ENCODE measurements around the gene STRA6. TPM values are rescaled to one million over a fixed set of nuclear protein-coding genes. Genes with fewer than 3 reads are reported as not detected.

STRA6 gene
- total RNA-seq, 4 donors from 2014 or later: 0.76 to 2.2 (median 1.5) TPM; not detected in 1

GRCh38 chr15:74215958-74216357 lies 13.4 kb upstream of the STRA6 start:
- DNase-seq: no peak
- TF ChIP-seq CTCF (IDR thresholded peaks at IDR 0.05): no peak
- no peak for TF ChIP-seq POLR2A (IDR thresholded peaks at IDR 0.05)
- Histone ChIP-seq H3K9me3 (no peaks in the 10 kb centered on the region), H3K36me3 (no peaks in the 10 kb centered on the region), H3K4me3 (no peak overlapping the region), H3K27me3 (peaks cover 0 to 35% (median 0%) of the 10 kb centered on the region in 4 donors), H3K4me1 (peaks cover 0 to 19% (median 0%) of the 10 kb centered on the region in 3 donors), H3K27ac (no peak overlapping the region)
- WGBS, 2 donors: 78 to 80% methylated on average over 5 to 8 of the region's 8 CpGs
- intact Hi-C loops (cut with DNase I): no loop called here

GRCh38 chr15:74214324-74215021 lies 11.9 kb upstream of the STRA6 start:
- TF ChIP-seq CTCF (IDR thresholded peaks at IDR 0.05) (no peak), POLR2A (IDR thresholded peaks at IDR 0.05) (no peak)
- Histone ChIP-seq H3K4me3 (no peak overlapping the region), H3K36me3 (no peaks in the 10 kb centered on the region), H3K27me3 (peaks cover 0 to 27% (median 0%) of the 10 kb centered on the region in 4 donors), H3K9me3 (no peaks in the 10 kb centered on the region), H3K4me1 (peaks cover 0 to 19% (median 0%) of the 10 kb centered on the region in 3 donors), H3K27ac (no peak overlapping the region)
- 49 to 68% methylated on average over 6 of the region's 6 CpGs for WGBS, 2 donors
- no peak for DNase-seq
- intact Hi-C loops (cut with DNase I): no loop called here

DNA sequence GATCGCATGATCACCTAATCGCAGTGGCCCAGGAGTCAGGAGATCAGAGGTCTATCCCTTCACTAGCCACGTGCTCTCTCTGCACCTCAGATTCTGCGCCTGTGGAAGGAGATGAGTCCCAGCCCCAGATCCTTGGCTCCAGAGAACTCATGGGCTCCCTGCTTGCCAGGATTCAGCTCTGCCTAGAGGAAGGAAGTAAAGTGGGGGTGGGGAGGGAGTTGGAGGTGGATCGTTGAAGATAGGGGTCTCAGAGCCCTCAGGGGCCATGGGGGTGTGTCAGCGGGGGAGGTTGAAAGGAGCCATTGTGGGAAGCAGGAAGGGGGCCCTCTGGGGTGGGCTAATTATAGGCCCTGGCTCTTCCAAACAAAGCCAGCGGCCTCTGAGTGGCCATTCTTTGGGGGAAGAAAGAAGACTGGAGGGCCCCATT lies 11.3 kb upstream of the STRA6 start:
- TF ChIP-seq POLR2A (IDR thresholded peaks at IDR 0.05): no peak
- TF ChIP-seq CTCF (IDR thresholded peaks at IDR 0.05): no peak
- Histone ChIP-seq H3K27ac (no peak overlapping the region), H3K4me3 (no peak overlapping the region), H3K27me3 (peaks cover 0 to 22% (median 0%) of the 10 kb centered on the region in 4 donors), H3K36me3 (no peaks in the 10 kb centered on the region), H3K9me3 (no peaks in the 10 kb centered on the region), H3K4me1 (peaks cover 0 to 19% (median 0%) of the 10 kb centered on the region in 3 donors)
- intact Hi-C loops (cut with DNase I): no loop called here
- 42 to 64% methylated on average over 3 to 6 of the region's 7 CpGs for WGBS, 2 donors
- DNase-seq: no peak

DNA sequence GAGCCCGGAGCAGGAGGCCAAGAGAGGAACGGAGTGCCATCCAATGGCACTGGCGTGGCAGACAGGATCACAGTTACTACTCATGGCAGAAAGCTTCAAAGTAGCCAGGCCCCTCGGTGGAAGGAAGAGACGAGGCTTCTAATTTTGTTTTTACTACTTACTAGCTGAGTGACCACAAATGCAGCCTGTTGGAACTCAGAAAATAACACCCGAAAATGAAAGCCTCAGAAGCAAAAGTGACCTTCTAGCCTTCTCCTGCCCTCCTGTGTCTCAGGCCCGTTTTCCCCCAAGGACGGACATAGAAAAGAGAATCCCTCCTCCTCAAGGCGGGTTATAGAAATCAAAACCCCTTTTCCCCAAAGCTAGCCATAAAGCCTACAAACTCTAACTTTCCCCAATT lies 9.9 kb upstream of the STRA6 start:
- Histone ChIP-seq H3K27ac (no peak overlapping the region), H3K36me3 (no peaks in the 10 kb centered on the region), H3K9me3 (no peaks in the 10 kb centered on the region), H3K4me3 (no peak overlapping the region), H3K4me1 (peaks cover 0 to 19% (median 0%) of the 10 kb centered on the region in 3 donors), H3K27me3 (peaks cover 0 to 18% (median 0%) of the 10 kb centered on the region in 4 donors)
- DNase-seq: no peak
- TF ChIP-seq POLR2A (IDR thresholded peaks at IDR 0.05) (no peak), CTCF (IDR thresholded peaks at IDR 0.05) (no peak)
- intact Hi-C loops (cut with DNase I): no loop called here
- 78 to 91% methylated on average over 6 to 9 of the region's 9 CpGs for WGBS, 2 donors

- Histone ChIP-seq H3K4me3 (no peak overlapping the region), H3K4me1 (peaks cover 0 to 19% (median 0%) of the 10 kb centered on the region in 3 donors), H3K27ac (no peak overlapping the region), H3K27me3 (peaks cover 0 to 22% (median 0%) of the 10 kb centered on the region in 4 donors), H3K9me3 (no peaks in the 10 kb centered on the region), H3K36me3 (no peaks in the 10 kb centered on the region)
- DNase-seq: no peak
- TF ChIP-seq POLR2A (IDR thresholded peaks at IDR 0.05): no peak
- no peak for TF ChIP-seq CTCF (IDR thresholded peaks at IDR 0.05)
- WGBS, 2 donors: 88 to 89% methylated on average over 1 of the region's 1 CpG
- intact Hi-C loops (cut with DNase I): no loop called here
Measured at GRCh38 chr15:74211656-74212055, 9.1 kb upstream of the STRA6 start.

Data from esophagus squamous epithelium (tissue), 5 donors.